WI38 (cell line): ENCODE data around the gene PTH2.

Experiments used
- H3K4me3 ChIP-seq: 2 replicates; pipeline ENCODE4 v1.5.1; 2011; ENCODE audit warnings: low read depth, mild to moderate bottlenecking, control low read depth, low read length
- CTCF ChIP-seq: IDR thresholded peaks from 2 replicates; pipeline ENCODE4 v1.5.1; 2012; ENCODE audit warnings: low read depth, mild to moderate bottlenecking, control low read depth, low read length

The PTH2 gene

GRCh38 chr19:49423071-49423984 is at the start of gene PTH2:
Gene PTH2 (minus strand): TSS chr19:49423441. CDS start chr19:49423339, 102 bp downstream.
- TF ChIP-seq CTCF: no peak
- no peak within 1 kb of the TSS for H3K4me3 ChIP-seq

GRCh38 chr19:49472936-49473335 is 49.7 kb upstream of the PTH2 start:
- TF ChIP-seq CTCF: no peak
- no peak overlapping the region for H3K4me3 ChIP-seq

- no peak for TF ChIP-seq CTCF
- no peak overlapping the region for H3K4me3 ChIP-seq
Observed at GRCh38 chr19:49470615-49470978, 47.4 kb upstream of the PTH2 start.

GRCh38 chr19:49469828-49470614 is 46.8 kb upstream of the PTH2 start:
- no peak for TF ChIP-seq CTCF
- no peak overlapping the region for H3K4me3 ChIP-seq

GRCh38 chr19:49468746-49469447 is 45.7 kb upstream of the PTH2 start:
- no peak for TF ChIP-seq CTCF
- no peak overlapping the region for H3K4me3 ChIP-seq

GRCh38 chr19:49468199-49468598 is 45.0 kb upstream of the PTH2 start:
- TF ChIP-seq CTCF: no peak
- H3K4me3 ChIP-seq: no peak overlapping the region
